Esophagus muscularis mucosa (tissue), 4 donors: ENCODE results near the gene NCKAP5.

Experiments used
- CTCF ChIP-seq, 3 experiments: fragments of 200-600 bp in 2 of 3; fragments of 450-650 bp in 1 of 3; sonication (generic) in 2 of 3; IDR thresholded peaks; one replicate each; pipeline ENCODE4 v1.5.1; 2017 to 2019; ENCODE audit warnings: antibody characterized with exemption in 3 of 3, mild to moderate bottlenecking in 2 of 3, moderate library complexity in 1 of 3
- EP300 ChIP-seq: sonication (generic); formaldehyde crosslinking; IDR thresholded peaks from one replicate; pipeline ENCODE4 v1.6.1; 2017; ENCODE audit warnings: antibody characterized with exemption
- POLR2A ChIP-seq: fragments of 450-650 bp; IDR thresholded peaks from one replicate; pipeline ENCODE4 v1.6.1; 2017; ENCODE audit warnings: antibody characterized with exemption, moderate library complexity, mild to moderate bottlenecking, low read depth
- POLR2AphosphoS5 ChIP-seq, 2 donors: sonication (generic); formaldehyde crosslinking; IDR thresholded peaks; one replicate each; pipeline ENCODE4 v1.6.1; 2017; ENCODE audit warnings: antibody characterized with exemption in 2 of 2

- TF ChIP-seq CTCF (IDR thresholded peaks at IDR 0.05) = no peak
- no peak for TF ChIP-seq POLR2A
- TF ChIP-seq POLR2AphosphoS5 (IDR thresholded peaks at IDR 0.05) = no peak
- TF ChIP-seq EP300 = no peak
These were observed 400.3 kb downstream of the NCKAP5 start for GRCh38 chr2:133167990-133168389.
